H1 (cell line): ENCODE data around the gene RBM8A. TPM values are rescaled to one million over a fixed set of nuclear protein-coding genes. Genes with fewer than 3 reads are reported as not detected.

Experiments
- CTCF ChIA-PET: fragments of 300-600 bp; sonication (Branson Sonifier 250); formaldehyde crosslinking; loops from one replicate; lab custom pipeline; 2021; ENCODE audit not compliant: partially characterized antibody; lab: Charles Lee
- POLR2A ChIA-PET: fragments of 300-600 bp; sonication (Branson Sonifier 250); formaldehyde crosslinking; loops from one replicate; lab custom pipeline; 2021; ENCODE audit warnings: inconsistent platforms; ENCODE audit not compliant: partially characterized antibody; lab: Charles Lee
- DNase-seq, 2 experiments: peaks; one replicate each; pipeline versions ENCODE4 v3.0.0 to v3.0.0-alpha.2; 2010 to 2022; ENCODE audit warnings: low spot score in 2 of 2, low read depth in 1 of 2, mixed read lengths in 1 of 2
- FAIRE-seq: peaks from 2 replicates; lab custom pipeline; 2011; peaks lifted over from hg19 to GRCh38; lab: Jason Lieb, UNC
- H2AFZ ChIP-seq: 2 replicates; pipeline ENCODE4 v1.8.1; 2012; ENCODE audit warnings: low read length, inconsistent platforms
- H2AK5ac ChIP-seq: 2 replicates; pipeline ENCODE4 v1.6.1; 2013; ENCODE audit warnings: low read depth, low read length
- H2BK120ac ChIP-seq: replicated peaks from 2 replicates; pipeline ENCODE3; 2013; ENCODE audit warnings: low read depth, low read length, inconsistent platforms
- H2BK12ac ChIP-seq: 2 replicates; pipeline ENCODE4 v1.6.1; 2013; ENCODE audit warnings: low read depth, low read length
- H2BK15ac ChIP-seq: 2 replicates; pipeline ENCODE4 v1.6.1; 2013; ENCODE audit warnings: low read length
- H2BK20ac ChIP-seq: 2 replicates; pipeline ENCODE4 v1.6.1; 2013; ENCODE audit warnings: low read length
- H2BK5ac ChIP-seq: 2 replicates; pipeline ENCODE4 v1.6.1; 2013; ENCODE audit warnings: low read depth, low read length
- H3K14ac ChIP-seq: 2 replicates; pipeline ENCODE4 v1.6.1; 2013; ENCODE audit warnings: inconsistent platforms; ENCODE audit not compliant: insufficient read length
- H3K18ac ChIP-seq: 2 replicates; pipeline ENCODE4 v1.6.1; 2013; ENCODE audit warnings: low read length; ENCODE audit errors: extremely low read depth
- H3K23ac ChIP-seq: 2 replicates; pipeline ENCODE4 v1.6.1; 2013; ENCODE audit warnings: inconsistent platforms; ENCODE audit not compliant: insufficient read length
- H3K23me2 ChIP-seq: 2 replicates; pipeline ENCODE4 v1.6.1; 2013; ENCODE audit warnings: low read depth, low read length
- H3K27ac ChIP-seq: 2 replicates; pipeline ENCODE4 v1.6.1; 2011; ENCODE audit warnings: low read depth, low read length, inconsistent platforms
- H3K27me3 ChIP-seq, 4 experiments: replicated peaks in 1 of 4; 1 replicate in 1 of 4; 2 replicates in 3 of 4; pipeline versions ENCODE4 v1.6.1 to v1.8.1; 2011 to 2013; ENCODE audit warnings: low read length in 3 of 4, mild to moderate bottlenecking in 3 of 4, inconsistent platforms in 2 of 4, mixed read lengths in 2 of 4, moderate library complexity in 1 of 4; ENCODE audit not compliant: control insufficient read depth in 3 of 4, insufficient read depth in 3 of 4; ENCODE audit errors: extremely low read depth in 1 of 4
- H3K36me3 ChIP-seq, 4 experiments: 2 replicates each; pipeline versions ENCODE4 v1.6.1 to v1.8.1; 2011 to 2013; ENCODE audit warnings: mild to moderate bottlenecking in 4 of 4, low read length in 3 of 4, moderate library complexity in 2 of 4, control low read depth in 1 of 4, inconsistent platforms in 1 of 4; ENCODE audit not compliant: insufficient read depth in 4 of 4, control insufficient read depth in 2 of 4
- H3K4ac ChIP-seq: replicated peaks from 2 replicates; pipeline ENCODE3; 2013; ENCODE audit warnings: low read length, low read depth, mixed read lengths, inconsistent platforms; ENCODE audit not compliant: insufficient read length
- H3K4me1 ChIP-seq, 4 experiments: replicated peaks in 1 of 4; 1 replicate in 1 of 4; 2 replicates in 3 of 4; pipeline versions ENCODE4 v1.6.1 to v1.8.1; 2011 to 2013; ENCODE audit warnings: low read length in 3 of 4, inconsistent platforms in 2 of 4, mixed read lengths in 1 of 4; ENCODE audit not compliant: insufficient read depth in 4 of 4, control insufficient read depth in 3 of 4
- H3K4me2 ChIP-seq, 2 experiments: 2 replicates each; pipeline versions ENCODE4 v1.6.1 to v1.8.1; 2011 to 2013; ENCODE audit warnings: low read depth in 2 of 2, low read length in 2 of 2, control low read depth in 1 of 2, inconsistent platforms in 1 of 2, mild to moderate bottlenecking in 1 of 2; ENCODE audit not compliant: insufficient read depth in 1 of 2
- H3K4me3 ChIP-seq, 4 experiments: fragments of 200-600, 300-600 bp in 1 of 4; sonication (generic), shearing (Covaris generic), sonication (Bioruptor Twin) in 1 of 4; 2 replicates each; pipeline versions ENCODE4 v1.5.1 to v1.8.1; 2011 to 2016; ENCODE audit warnings: low read length in 4 of 4, low read depth in 3 of 4, control low read depth in 2 of 4, inconsistent platforms in 2 of 4, mild to moderate bottlenecking in 2 of 4, mixed read lengths in 1 of 4, moderate library complexity in 1 of 4; ENCODE audit not compliant: insufficient read depth in 2 of 4; ENCODE audit errors: extremely low read depth in 1 of 4
- H3K56ac ChIP-seq: replicated peaks from 2 replicates; pipeline ENCODE3; 2013; ENCODE audit warnings: low read depth, mild to moderate bottlenecking, mixed read lengths, low read length, inconsistent platforms; ENCODE audit not compliant: insufficient read length
- H3K79me1 ChIP-seq: 2 replicates; pipeline ENCODE4 v1.6.1; 2013; ENCODE audit warnings: low read depth, low read length, control low read depth
- H3K79me2 ChIP-seq, 2 experiments: 2 replicates each; pipeline versions ENCODE4 v1.6.1 to v1.8.1; 2012 to 2013; ENCODE audit warnings: low read length in 2 of 2, mild to moderate bottlenecking in 2 of 2, inconsistent platforms in 1 of 2; ENCODE audit not compliant: insufficient read depth in 2 of 2, control insufficient read depth in 1 of 2
- H3K9ac ChIP-seq, 4 experiments: replicated peaks in 1 of 4; 1 replicate in 1 of 4; 2 replicates in 3 of 4; pipeline versions ENCODE4 v1.6.1 to v1.8.1; 2011 to 2013; ENCODE audit warnings: low read depth in 3 of 4, low read length in 3 of 4, control low read depth in 2 of 4, mild to moderate bottlenecking in 2 of 4, moderate library complexity in 2 of 4, inconsistent platforms in 1 of 4; ENCODE audit errors: extremely low read depth in 1 of 4
- H3K9me3 ChIP-seq, 2 experiments: 2 replicates each; pipeline versions ENCODE4 v1.6.1 to v1.8.1; 2012 to 2013; ENCODE audit warnings: mild to moderate bottlenecking in 2 of 2, moderate library complexity in 2 of 2, control low read depth in 1 of 2, inconsistent platforms in 1 of 2, low read depth in 1 of 2, low read length in 1 of 2, mixed read lengths in 1 of 2; ENCODE audit not compliant: insufficient read depth in 2 of 2
- H4K20me1 ChIP-seq, 2 experiments: replicated peaks in 1 of 2; 2 replicates each; pipeline versions ENCODE3 to v1.8.1; 2011 to 2013; ENCODE audit warnings: inconsistent platforms in 2 of 2, low read length in 2 of 2, mild to moderate bottlenecking in 1 of 2; ENCODE audit not compliant: insufficient read depth in 2 of 2, control insufficient read depth in 1 of 2
- H4K5ac ChIP-seq: 2 replicates; pipeline ENCODE4 v1.6.1; 2013; ENCODE audit warnings: low read length, low read depth, mixed read lengths, inconsistent platforms; ENCODE audit not compliant: insufficient read length
- H4K8ac ChIP-seq: 2 replicates; pipeline ENCODE4 v1.8.0; 2013; ENCODE audit warnings: mild to moderate bottlenecking, moderate library complexity, low read length, inconsistent platforms; ENCODE audit not compliant: insufficient read depth; ENCODE audit errors: extremely low read depth
- H4K91ac ChIP-seq: replicated peaks from 2 replicates; pipeline ENCODE3; 2013; ENCODE audit warnings: low read length, mixed read lengths, inconsistent platforms; ENCODE audit not compliant: insufficient read length
- BACH1 ChIP-seq: IDR thresholded peaks from 2 replicates; pipeline ENCODE4 v1.6.1; 2012; ENCODE audit warnings: low read length, improper control_type of control experiment
- CBX8 ChIP-seq: fragments of 300-800, 300-1000 bp; sonication (generic); IDR thresholded peaks from 2 replicates; pipeline ENCODE4 v1.7.1; 2016; ENCODE audit warnings: low read depth, low read length, borderline replicate concordance
- KDM5A ChIP-seq: fragments of 200-600 bp; IDR thresholded peaks from 2 replicates; pipeline ENCODE4 v1.7.1; 2012; ENCODE audit warnings: mild to moderate bottlenecking, low read length, inconsistent platforms, mixed read lengths
- POLR2A ChIP-seq, 2 experiments: IDR thresholded peaks; 1 replicate in 1 of 2; 2 replicates in 1 of 2; pipeline ENCODE4 v1.6.1; 2011; ENCODE audit warnings: low read depth in 2 of 2, low read length in 2 of 2, mild to moderate bottlenecking in 2 of 2; ENCODE audit errors: control extremely low read depth in 1 of 2
- POU5F1 ChIP-seq: IDR thresholded peaks from 2 replicates; pipeline ENCODE4 v1.6.1; 2011; ENCODE audit warnings: low read depth, mild to moderate bottlenecking, low read length, moderate library complexity
- SIN3A ChIP-seq, 2 experiments: IDR thresholded peaks in 1 of 2; conservative IDR thresholded peaks in 1 of 2; 2 replicates each; pipeline ENCODE4 v1.6.1; 2011 to 2012; ENCODE audit warnings: low read length in 2 of 2, improper control_type of control experiment in 1 of 2, low read depth in 1 of 2, mild to moderate bottlenecking in 1 of 2
- WGBS, 2 experiments: shearing (Covaris generic) in 1 of 2; methylation state at CpG; one replicate each; pipeline versions ENCODE4 v1.1.6 to v1.1.7; 2013 to 2015; ENCODE audit warnings: low lambda C conversion rate in 2 of 2, mixed read lengths in 2 of 2, inconsistent platforms in 1 of 2, low coverage in 1 of 2, missing lambda C conversion rate in 1 of 2; ENCODE audit not compliant: insufficient replicate concordance in 2 of 2, insufficient coverage in 1 of 2, insufficient read length in 1 of 2; ENCODE audit errors: extremely low coverage in 1 of 2, missing lambda C conversion rate in 1 of 2; 5-methylcytosine and 5-hydroxymethylcytosine counted together
- polyA plus RNA-seq, 7 experiments: library from polyadenylated mRNA; depleted of rRNA in 3 of 7; stranded (reverse) in 5 of 7; unstranded in 2 of 7; fragments of >200 nt in 5 of 7; fragments of 200-250 nt in 2 of 7; gene quantifications; 1 replicate in 5 of 7; 2 replicates in 1 of 7; 4 replicates in 1 of 7; pipeline versions ENCODE4 v1.2.1 to v1.2.3, GENCODE V29; 2011 to 2013; ENCODE audit warnings: missing spikeins in 2 of 7, mixed read lengths in 2 of 7
- total RNA-seq: library from RNA; stranded (reverse); fragmentation: NEBNext Ultra II Directional; extraction: Animal tissue kit (Norgen Biotek cat#: 25700); gene quantifications from 2 replicates; pipeline ENCODE4 v1.2.1, GENCODE V29; 2021
- TF ChIP-seq, protein P1 (sequence below), 3 experiments: IDR thresholded peaks; 1 replicate in 2 of 3; 2 replicates in 1 of 3; pipeline versions ENCODE4 v1.5.1 to v1.6.1; 2011; ENCODE audit warnings: low read length in 3 of 3, mild to moderate bottlenecking in 3 of 3, inconsistent platforms in 2 of 3, low read depth in 1 of 3, moderate library complexity in 1 of 3; ENCODE audit not compliant: insufficient read depth in 1 of 3; ENCODE audit errors: control extremely low read depth in 1 of 3

The RBM8A gene
- total and polyA plus RNA-seq, 2 of the 8 experiments (the other 6 are each of a cell fraction or from before 2014, with no cell fraction given): 125 to 216 TPM

DNA sequence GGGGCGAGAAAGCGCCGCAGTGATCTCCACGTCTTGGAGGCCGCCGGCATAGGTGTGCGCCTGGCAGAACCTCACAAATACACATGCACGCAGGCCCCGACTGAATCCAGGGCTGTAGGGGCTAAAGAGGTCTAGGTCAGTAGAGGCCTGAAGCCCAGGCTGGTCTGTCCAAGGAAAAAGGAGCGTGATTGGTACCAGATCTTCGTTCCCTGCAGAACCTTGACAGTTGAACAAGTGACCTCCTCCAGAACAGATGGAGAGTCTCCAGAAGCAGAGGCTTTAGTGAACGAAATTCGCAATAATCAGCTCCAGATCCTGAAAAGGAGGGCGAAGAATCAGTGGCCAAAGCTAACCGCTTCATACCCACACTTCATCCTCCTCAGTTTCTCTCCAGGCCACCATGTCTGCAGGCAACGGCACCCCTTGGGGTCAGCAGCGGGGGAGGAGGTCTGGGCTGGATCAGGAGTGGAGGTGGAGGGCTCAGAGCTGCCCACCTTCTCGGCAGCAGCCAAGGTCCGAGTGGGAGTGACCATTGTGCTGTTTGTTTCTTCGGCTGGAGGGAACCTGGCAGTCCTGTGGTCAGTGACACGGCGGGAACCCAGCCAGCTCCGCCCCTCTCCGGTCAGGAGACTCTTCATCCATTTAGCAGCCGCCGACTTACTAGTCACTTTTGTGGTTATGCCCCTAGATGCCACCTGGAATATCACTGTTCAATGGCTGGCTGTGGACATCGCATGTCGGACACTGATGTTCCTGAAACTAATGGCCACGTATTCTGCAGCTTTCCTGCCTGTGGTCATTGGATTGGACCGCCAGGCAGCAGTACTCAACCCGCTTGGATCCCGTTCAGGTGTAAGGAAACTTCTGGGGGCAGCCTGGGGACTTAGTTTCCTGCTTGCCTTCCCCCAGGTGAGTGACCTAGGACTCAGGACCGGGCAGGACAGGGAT lies 8.0 kb downstream of the RBM8A start:
- no peak overlapping the region for H3K18ac ChIP-seq
- peak overlapping the region; percentile 62; the same call in 1 of the 2 replicates for H2BK5ac ChIP-seq
- H3K23ac ChIP-seq: no peak overlapping the region
- peaks cover 16% of the 10 kb centered on the region for H3K23me2 ChIP-seq
- no peaks in the 10 kb centered on the region for H3K27me3 ChIP-seq
- DNase-seq (peak in 1 of 2 experiments; percentile 71), FAIRE-seq (no peak)
- no peaks in the 10 kb centered on the region for H3K79me1 ChIP-seq
- no peak overlapping the region for H3K4ac ChIP-seq
- H3K14ac ChIP-seq: no peak overlapping the region
- H2BK120ac ChIP-seq: no peak overlapping the region
- no peaks in the 10 kb centered on the region for H3K9me3 ChIP-seq
- ChIA-PET POLR2A (interaction anchor here (1.0 to 2.4 kb wide), 14 partner anchors 8 to 133 kb away, joined by 3 to 17 read pairs (median 4); partner anchors contain the start of genes LIX1L, PIAS3 and RBM8A), CTCF (interaction anchor here (1.1 to 15.9 kb wide), 5 partner anchors 8 to 74 kb away, joined by 3 to 146 read pairs (median 5); partner anchors contain the start of genes ITGA10, NUDT17 and RBM8A)
- H3K4me3 ChIP-seq: peak overlapping the region; percentile 71 to 96 (median 82)
- peak overlapping the region; percentile 75; the same call in 1 of the 2 replicates for H4K8ac ChIP-seq
- no peak overlapping the region for H4K91ac ChIP-seq
- no peak overlapping the region for H2BK20ac ChIP-seq
- H4K5ac ChIP-seq: no peak overlapping the region
- H2BK15ac ChIP-seq: peak overlapping the region; percentile 90; the same call in 1 of the 2 replicates
- H4K20me1 ChIP-seq: no peaks in the 10 kb centered on the region
- H2AFZ ChIP-seq: 0 out of 2 replicates have a peak overlapping the region, but pooled peaks have one; percentile 52
- H3K9ac ChIP-seq: peak overlapping the region in 3 of 4 experiments; percentile 22 to 48 (median 41); a peak in 5 of 7 replicates
- no peak overlapping the region for H3K56ac ChIP-seq
- 15% methylated on average over 28 of the region's 33 CpGs; no CpG with 5 or more reads in 1 of the 2 experiments for WGBS, 2 experiments
- H3K36me3 ChIP-seq: peaks cover 0 to 11% (median 4%) of the 10 kb centered on the region in 4 experiments; a peak in 2 of 8 replicates
- H3K79me2 ChIP-seq: no peaks in the 10 kb centered on the region
- peaks cover 0 to 6% (median 2%) of the 10 kb centered on the region in 4 experiments; a peak in 6 of 7 replicates for H3K4me1 ChIP-seq
- H3K27ac ChIP-seq: no peak overlapping the region
- H2BK12ac ChIP-seq: peak overlapping the region; percentile 54
- 0 out of 2 replicates have a peak overlapping the region, but pooled peaks have one; percentile 45 for H2AK5ac ChIP-seq
- peak overlapping the region; percentile 94 to 99 for H3K4me2 ChIP-seq
- TF ChIP-seq SIN3A (conservative IDR thresholded peaks at IDR 0.05 in 1 of 2, IDR thresholded peaks at IDR 0.05 in 1 of 2; ENCODE audit: low read depth in 1 of 2, low read length in 2 of 2): peak; percentile 1 to 10; a peak in 1 of 4 replicates
- TF ChIP-seq CBX8: no peak
- TF ChIP-seq POLR2A (IDR thresholded peaks at IDR 0.05; ENCODE audit: control extremely low read depth in 1 of 2, low read depth in 2 of 2, low read length in 2 of 2): 0 out of 3 replicates have a peak, but pooled peaks of 1 of the 2 experiments have one; percentile 26
- TF ChIP-seq KDM5A: 0 out of 2 replicates have a peak, but pooled peaks have one; percentile 5
- no peak for TF ChIP-seq POU5F1
- no peak for TF ChIP-seq BACH1
- TF ChIP-seq, protein P1, sequence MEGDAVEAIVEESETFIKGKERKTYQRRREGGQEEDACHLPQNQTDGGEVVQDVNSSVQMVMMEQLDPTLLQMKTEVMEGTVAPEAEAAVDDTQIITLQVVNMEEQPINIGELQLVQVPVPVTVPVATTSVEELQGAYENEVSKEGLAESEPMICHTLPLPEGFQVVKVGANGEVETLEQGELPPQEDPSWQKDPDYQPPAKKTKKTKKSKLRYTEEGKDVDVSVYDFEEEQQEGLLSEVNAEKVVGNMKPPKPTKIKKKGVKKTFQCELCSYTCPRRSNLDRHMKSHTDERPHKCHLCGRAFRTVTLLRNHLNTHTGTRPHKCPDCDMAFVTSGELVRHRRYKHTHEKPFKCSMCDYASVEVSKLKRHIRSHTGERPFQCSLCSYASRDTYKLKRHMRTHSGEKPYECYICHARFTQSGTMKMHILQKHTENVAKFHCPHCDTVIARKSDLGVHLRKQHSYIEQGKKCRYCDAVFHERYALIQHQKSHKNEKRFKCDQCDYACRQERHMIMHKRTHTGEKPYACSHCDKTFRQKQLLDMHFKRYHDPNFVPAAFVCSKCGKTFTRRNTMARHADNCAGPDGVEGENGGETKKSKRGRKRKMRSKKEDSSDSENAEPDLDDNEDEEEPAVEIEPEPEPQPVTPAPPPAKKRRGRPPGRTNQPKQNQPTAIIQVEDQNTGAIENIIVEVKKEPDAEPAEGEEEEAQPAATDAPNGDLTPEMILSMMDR (IDR thresholded peaks at IDR 0.05; ENCODE audit: control extremely low read depth in 1 of 3, insufficient read depth in 1 of 3, low read depth in 1 of 3, low read length in 3 of 3): no peak
